ENCODE results near the gene SRRM3.
"Not testable (repeated sequence)": the region's sequence is repeated elsewhere in the genome, so short reads cannot be mapped to it uniquely, and the experiment has no call there.

Gene SRRM3

GRCh38 chr7:76191783-76192240 lies 9.9 kb upstream of the SRRM3 start:
- DNase-seq (ENCODE audit: low read depth, low spot score) = peak; percentile 94

GRCh38 chr7:76193466-76193865 lies 8.2 kb upstream of the SRRM3 start:
- DNase-seq (ENCODE audit: low read depth, low spot score) = no peak

GRCh38 chr7:76193883-76194282 lies 7.8 kb upstream of the SRRM3 start:
- no peak for DNase-seq (ENCODE audit: low read depth, low spot score)

GRCh38 chr7:76196786-76197185 lies 4.9 kb upstream of the SRRM3 start:
- DNase-seq (ENCODE audit: low read depth, low spot score) = no peak

- DNase-seq (ENCODE audit: low read depth, low spot score) = no peak
These were observed 3.5 kb upstream of the SRRM3 start for GRCh38 chr7:76198202-76198601.

- DNase-seq (ENCODE audit: low read depth, low spot score) = no peak
These were observed 952 bp downstream of the SRRM3 start for GRCh38 chr7:76202666-76203030.

GRCh38 chr7:76204147-76204546 lies 2.5 kb downstream of the SRRM3 start:
- no peak for DNase-seq (ENCODE audit: low read depth, low spot score)

- no peak for DNase-seq (ENCODE audit: low read depth, low spot score)
These were observed 4.9 kb downstream of the SRRM3 start for GRCh38 chr7:76206633-76207032.

GRCh38 chr7:76209310-76209709 lies 7.6 kb downstream of the SRRM3 start:
- no peak for DNase-seq (ENCODE audit: low read depth, low spot score)

GRCh38 chr7:76211216-76211615 lies 9.5 kb downstream of the SRRM3 start:
- DNase-seq (ENCODE audit: low read depth, low spot score) = no peak

- not testable (repeated sequence) for DNase-seq (ENCODE audit: low read depth, low spot score)
These were observed 13.7 kb downstream of the SRRM3 start for GRCh38 chr7:76215349-76215748.

- no peak for DNase-seq (ENCODE audit: low read depth, low spot score)
These were observed 14.8 kb downstream of the SRRM3 start for GRCh38 chr7:76216381-76217082.

GRCh38 chr7:76217942-76218566 lies 16.4 kb downstream of the SRRM3 start:
- DNase-seq (ENCODE audit: low read depth, low spot score) = no peak

GRCh38 chr7:76220185-76221057 lies 18.7 kb downstream of the SRRM3 start:
- DNase-seq (ENCODE audit: low read depth, low spot score) = peak; percentile 73

- DNase-seq (ENCODE audit: low read depth, low spot score) = no peak
These were observed 20.6 kb downstream of the SRRM3 start for GRCh38 chr7:76222333-76222732.

GRCh38 chr7:76222839-76223238 lies 21.1 kb downstream of the SRRM3 start:
- no peak for DNase-seq (ENCODE audit: low read depth, low spot score)

GRCh38 chr7:76223286-76223972 lies 21.7 kb downstream of the SRRM3 start:
- no peak for DNase-seq (ENCODE audit: low read depth, low spot score)

GRCh38 chr7:76224695-76225094 lies 23.0 kb downstream of the SRRM3 start:
- no peak for DNase-seq (ENCODE audit: low read depth, low spot score)

GRCh38 chr7:76225379-76225778 lies 23.7 kb downstream of the SRRM3 start:
- no peak for DNase-seq (ENCODE audit: low read depth, low spot score)

- no peak for DNase-seq (ENCODE audit: low read depth, low spot score)
These were observed 24.3 kb downstream of the SRRM3 start for GRCh38 chr7:76225951-76226350.

GRCh38 chr7:76226878-76227423 lies 25.3 kb downstream of the SRRM3 start:
- DNase-seq (ENCODE audit: low read depth, low spot score) = not testable (repeated sequence)

- no peak for DNase-seq (ENCODE audit: low read depth, low spot score)
These were observed 28.5 kb downstream of the SRRM3 start for GRCh38 chr7:76230214-76230613.
